ENCODE measurements around the gene ZNF678. TPM values are rescaled to one million over a fixed set of nuclear protein-coding genes. Genes with fewer than 3 reads are reported as not detected.

ZNF678 gene
- polyA plus RNA-seq, 3 donors = 1.5 to 1.9 (median 1.7) TPM

- Mint-ChIP-seq H3K9me3 (peaks cover 28 to 67% (median 56%) of the 10 kb centered on the region in 7 donors), H3K36me3 (no peaks in the 10 kb centered on the region)
These were observed 149.3 kb downstream of the ZNF678 start for GRCh38 chr1:227712648-227713047.

GRCh38 chr1:227718932-227719331 lies 155.6 kb downstream of the ZNF678 start:
- Histone ChIP-seq H3K79me2 (ENCODE audit: insufficient read depth, low read length) (no peaks in the 10 kb centered on the region), H3K9me3 (replicated peaks in 1 of 2; ENCODE audit: control insufficient read depth in 1 of 2, insufficient read depth in 1 of 2, low read length in 2 of 2) (peaks cover 48 to 54% of the 10 kb centered on the region in 2 donors), H4K20me1 (ENCODE audit: insufficient read depth, low read length) (no peaks in the 10 kb centered on the region), H3K4me2 (replicated peaks; ENCODE audit: extremely low read depth, low read length, poor library complexity, severe bottlenecking) (no peak overlapping the region), H3K27ac (ENCODE audit: low read depth in 1 of 2, low read length in 2 of 2) (no peak overlapping the region), H3K27me3 (ENCODE audit: control insufficient read depth in 2 of 2, insufficient read depth in 2 of 2, low read length in 2 of 2) (no peaks in the 10 kb centered on the region), H2AFZ (ENCODE audit: insufficient read depth, low read depth, low read length, poor library complexity, severe bottlenecking) (no peak overlapping the region), H3K4me3 (replicated peaks in 1 of 3; ENCODE audit: low read depth in 2 of 3, low read length in 3 of 3) (no peak overlapping the region), H3K9ac (ENCODE audit: insufficient read depth, low read length, poor library complexity, severe bottlenecking) (no peak overlapping the region), H3K4me1 (ENCODE audit: control insufficient read depth in 1 of 2, insufficient read depth in 2 of 2, low read length in 2 of 2) (no peaks in the 10 kb centered on the region), H3K36me3 (replicated peaks in 1 of 2; ENCODE audit: control insufficient read depth in 1 of 2, insufficient read depth in 2 of 2, low read length in 2 of 2) (no peaks in the 10 kb centered on the region)
- no peaks in the 10 kb centered on the region for H3K36me3 Mint-ChIP-seq
- no peak for TF ChIP-seq CTCF (IDR thresholded peaks at IDR 0.05)
- no peak overlapping the region for H3K4me3 Mint-ChIP-seq
- peaks cover 3 to 8% (median 5%) of the 10 kb centered on the region in 3 donors for H3K27me3 Mint-ChIP-seq (ENCODE audit: low read depth in 3 of 3)
- intact Hi-C loops (cut with micrococcal nuclease) = no loop called here
- H3K4me1 Mint-ChIP-seq = no peaks in the 10 kb centered on the region
- WGBS (ENCODE audit: insufficient coverage) = no CpG with 5 or more reads among the region's 2 CpGs
- no peak for DNase-seq
- H3K27ac Mint-ChIP-seq = no peak overlapping the region
- peaks cover 57 to 91% (median 79%) of the 10 kb centered on the region in 7 donors for H3K9me3 Mint-ChIP-seq

More at GRCh38 chr1:227712648-227713047, 149.3 kb downstream of the ZNF678 start:
- intact Hi-C loops (cut with micrococcal nuclease) = no loop called here
- no peak overlapping the region for H3K4me3 Mint-ChIP-seq
- no peaks in the 10 kb centered on the region for H4K20me1 ChIP-seq (ENCODE audit: insufficient read depth, low read length)
- H3K9ac ChIP-seq (ENCODE audit: insufficient read depth, low read length, poor library complexity, severe bottlenecking) = no peak overlapping the region
- H3K4me1 ChIP-seq (ENCODE audit: control insufficient read depth in 1 of 2, insufficient read depth in 2 of 2, low read length in 2 of 2) = no peaks in the 10 kb centered on the region
- TF ChIP-seq CTCF (IDR thresholded peaks at IDR 0.05) = no peak
- no peaks in the 10 kb centered on the region for H3K27me3 ChIP-seq (ENCODE audit: control insufficient read depth in 2 of 2, insufficient read depth in 2 of 2, low read length in 2 of 2)
- H3K27ac ChIP-seq (ENCODE audit: low read depth in 1 of 2, low read length in 2 of 2) = no peak overlapping the region
- H3K36me3 ChIP-seq (replicated peaks in 1 of 2; ENCODE audit: control insufficient read depth in 1 of 2, insufficient read depth in 2 of 2, low read length in 2 of 2) = no peaks in the 10 kb centered on the region
- H3K27me3 Mint-ChIP-seq (ENCODE audit: low read depth in 3 of 3) = peaks cover 3 to 5% (median 4%) of the 10 kb centered on the region in 3 donors
- H3K27ac Mint-ChIP-seq = no peak overlapping the region
- no peak for DNase-seq
- peaks cover 30 to 47% of the 10 kb centered on the region in 2 donors for H3K9me3 ChIP-seq (replicated peaks in 1 of 2; ENCODE audit: control insufficient read depth in 1 of 2, insufficient read depth in 1 of 2, low read length in 2 of 2)
- no peaks in the 10 kb centered on the region for H3K79me2 ChIP-seq (ENCODE audit: insufficient read depth, low read length)
- H3K4me1 Mint-ChIP-seq = no peaks in the 10 kb centered on the region
- H3K4me2 ChIP-seq (replicated peaks; ENCODE audit: extremely low read depth, low read length, poor library complexity, severe bottlenecking) = no peak overlapping the region
- H3K4me3 ChIP-seq (replicated peaks in 1 of 3; ENCODE audit: low read depth in 2 of 3, low read length in 3 of 3) = no peak overlapping the region
- no peak overlapping the region for H2AFZ ChIP-seq (ENCODE audit: insufficient read depth, low read depth, low read length, poor library complexity, severe bottlenecking)
